NT2/D1 (cell line): ENCODE results near the gene MUC5AC.
"Not testable (repeated sequence)": the region's sequence is repeated elsewhere in the genome, so short reads cannot be mapped to it uniquely, and the experiment has no call there.

Experiments used
- YY1 ChIP-seq: IDR thresholded peaks from 2 replicates; pipeline ENCODE4 v1.6.1; 2011; ENCODE audit not compliant: insufficient read length, insufficient read depth
- ZNF274 ChIP-seq: IDR thresholded peaks from 2 replicates; pipeline ENCODE4 v1.6.1; 2011; ENCODE audit warnings: mild to moderate bottlenecking, low read depth, low read length

DNA sequence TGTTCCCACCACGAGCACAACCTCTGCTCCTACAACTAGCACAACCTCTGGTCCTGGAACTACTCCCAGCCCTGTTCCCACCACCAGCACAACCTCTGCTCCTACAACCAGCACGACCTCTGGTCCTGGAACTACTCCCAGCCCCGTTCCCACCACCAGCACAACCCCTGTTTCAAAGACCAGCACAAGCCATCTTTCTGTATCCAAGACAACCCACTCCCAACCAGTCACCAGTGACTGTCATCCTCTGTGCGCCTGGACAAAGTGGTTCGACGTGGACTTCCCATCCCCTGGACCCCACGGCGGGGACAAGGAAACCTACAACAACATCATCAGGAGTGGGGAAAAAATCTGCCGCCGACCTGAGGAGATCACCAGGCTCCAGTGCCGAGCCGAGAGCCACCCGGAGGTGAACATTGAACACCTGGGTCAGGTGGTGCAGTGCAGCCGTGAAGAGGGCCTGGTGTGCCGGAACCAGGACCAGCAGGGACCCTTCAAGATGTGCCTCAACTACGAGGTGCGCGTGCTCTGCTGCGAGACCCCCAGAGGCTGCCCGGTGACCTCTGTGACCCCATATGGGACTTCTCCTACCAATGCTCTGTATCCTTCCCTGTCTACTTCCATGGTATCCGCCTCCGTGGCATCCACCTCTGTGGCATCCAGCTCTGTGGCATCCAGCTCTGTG is 34.2 kb downstream of the MUC5AC start:
- TF ChIP-seq ZNF274, YY1: not testable (repeated sequence)
